Ishikawa (cell line): ENCODE results near the gene CTNND2.

Source experiments
- CEBPB ChIP-seq: IDR thresholded peaks from 2 replicates; pipeline ENCODE4 v1.6.1; 2012
- CREB1 ChIP-seq: IDR thresholded peaks from 2 replicates; pipeline ENCODE4 v1.6.1; 2012; ENCODE audit warnings: low read depth
- EGR1 ChIP-seq: IDR thresholded peaks from 2 replicates; pipeline ENCODE4 v1.6.1; 2012
- EP300 ChIP-seq: IDR thresholded peaks from 2 replicates; pipeline ENCODE4 v1.6.1; 2012; ENCODE audit warnings: borderline replicate concordance
- MAX ChIP-seq: IDR thresholded peaks from 2 replicates; pipeline ENCODE4 v1.6.1; 2012
- NFIC ChIP-seq: IDR thresholded peaks from 2 replicates; pipeline ENCODE4 v1.6.1; 2012
- RAD21 ChIP-seq: IDR thresholded peaks from 2 replicates; pipeline ENCODE4 v1.6.1; 2012; ENCODE audit warnings: low read depth
- TAF1 ChIP-seq: IDR thresholded peaks from 2 replicates; pipeline ENCODE4 v1.6.1; 2012; ENCODE audit warnings: low read depth, mild to moderate bottlenecking
- TCF12 ChIP-seq: IDR thresholded peaks from 2 replicates; pipeline ENCODE4 v1.6.1; 2012; ENCODE audit warnings: low read depth
- TEAD4 ChIP-seq: IDR thresholded peaks from 2 replicates; pipeline ENCODE4 v1.6.1; 2012
- YY1 ChIP-seq: IDR thresholded peaks from 2 replicates; pipeline ENCODE4 v1.6.1; 2012; ENCODE audit warnings: low read depth
- ZBTB7A ChIP-seq: IDR thresholded peaks from 2 replicates; pipeline ENCODE4 v1.6.1; 2012; ENCODE audit warnings: low read depth
- TF ChIP-seq, protein P1 (sequence below): IDR thresholded peaks from 2 replicates; pipeline ENCODE4 v1.6.1; 2012; ENCODE audit warnings: low read depth, mild to moderate bottlenecking
- TF ChIP-seq, protein P2 (sequence below): IDR thresholded peaks from 2 replicates; pipeline ENCODE4 v1.6.1; 2012

CTNND2 gene

DNA sequence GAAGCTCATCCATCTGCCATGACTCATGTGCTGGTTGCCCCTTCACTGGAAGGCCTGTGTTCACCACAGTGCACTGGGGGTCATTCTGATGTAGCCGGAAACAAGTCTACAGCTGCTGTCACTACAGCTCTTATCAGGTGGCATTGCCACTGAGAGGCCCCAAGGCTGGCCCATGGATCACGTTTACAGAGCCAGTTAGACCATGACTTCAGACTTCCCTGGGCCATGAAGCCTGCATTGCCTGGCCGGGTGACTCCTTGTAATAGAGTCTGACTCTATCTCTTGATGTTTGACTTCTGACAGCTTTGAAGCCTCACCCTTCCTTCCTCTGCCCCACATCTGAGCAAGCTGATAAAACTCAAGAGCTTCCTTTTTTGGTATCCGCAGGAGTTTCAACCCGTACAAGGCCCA, 669.7 kb downstream of the CTNND2 start:
- TF ChIP-seq EGR1 = no peak
- TF ChIP-seq TAF1 = no peak
- TF ChIP-seq NFIC = no peak
- no peak for TF ChIP-seq CREB1
- TF ChIP-seq, protein P1, sequence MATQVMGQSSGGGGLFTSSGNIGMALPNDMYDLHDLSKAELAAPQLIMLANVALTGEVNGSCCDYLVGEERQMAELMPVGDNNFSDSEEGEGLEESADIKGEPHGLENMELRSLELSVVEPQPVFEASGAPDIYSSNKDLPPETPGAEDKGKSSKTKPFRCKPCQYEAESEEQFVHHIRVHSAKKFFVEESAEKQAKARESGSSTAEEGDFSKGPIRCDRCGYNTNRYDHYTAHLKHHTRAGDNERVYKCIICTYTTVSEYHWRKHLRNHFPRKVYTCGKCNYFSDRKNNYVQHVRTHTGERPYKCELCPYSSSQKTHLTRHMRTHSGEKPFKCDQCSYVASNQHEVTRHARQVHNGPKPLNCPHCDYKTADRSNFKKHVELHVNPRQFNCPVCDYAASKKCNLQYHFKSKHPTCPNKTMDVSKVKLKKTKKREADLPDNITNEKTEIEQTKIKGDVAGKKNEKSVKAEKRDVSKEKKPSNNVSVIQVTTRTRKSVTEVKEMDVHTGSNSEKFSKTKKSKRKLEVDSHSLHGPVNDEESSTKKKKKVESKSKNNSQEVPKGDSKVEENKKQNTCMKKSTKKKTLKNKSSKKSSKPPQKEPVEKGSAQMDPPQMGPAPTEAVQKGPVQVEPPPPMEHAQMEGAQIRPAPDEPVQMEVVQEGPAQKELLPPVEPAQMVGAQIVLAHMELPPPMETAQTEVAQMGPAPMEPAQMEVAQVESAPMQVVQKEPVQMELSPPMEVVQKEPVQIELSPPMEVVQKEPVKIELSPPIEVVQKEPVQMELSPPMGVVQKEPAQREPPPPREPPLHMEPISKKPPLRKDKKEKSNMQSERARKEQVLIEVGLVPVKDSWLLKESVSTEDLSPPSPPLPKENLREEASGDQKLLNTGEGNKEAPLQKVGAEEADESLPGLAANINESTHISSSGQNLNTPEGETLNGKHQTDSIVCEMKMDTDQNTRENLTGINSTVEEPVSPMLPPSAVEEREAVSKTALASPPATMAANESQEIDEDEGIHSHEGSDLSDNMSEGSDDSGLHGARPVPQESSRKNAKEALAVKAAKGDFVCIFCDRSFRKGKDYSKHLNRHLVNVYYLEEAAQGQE = no peak
- TF ChIP-seq TEAD4 = no peak
- TF ChIP-seq RAD21 = no peak
- TF ChIP-seq, protein P2, sequence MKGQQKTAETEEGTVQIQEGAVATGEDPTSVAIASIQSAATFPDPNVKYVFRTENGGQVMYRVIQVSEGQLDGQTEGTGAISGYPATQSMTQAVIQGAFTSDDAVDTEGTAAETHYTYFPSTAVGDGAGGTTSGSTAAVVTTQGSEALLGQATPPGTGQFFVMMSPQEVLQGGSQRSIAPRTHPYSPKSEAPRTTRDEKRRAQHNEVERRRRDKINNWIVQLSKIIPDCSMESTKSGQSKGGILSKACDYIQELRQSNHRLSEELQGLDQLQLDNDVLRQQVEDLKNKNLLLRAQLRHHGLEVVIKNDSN = no peak
- no peak for TF ChIP-seq ZBTB7A
- TF ChIP-seq YY1 = no peak
- no peak for TF ChIP-seq EP300

DNA sequence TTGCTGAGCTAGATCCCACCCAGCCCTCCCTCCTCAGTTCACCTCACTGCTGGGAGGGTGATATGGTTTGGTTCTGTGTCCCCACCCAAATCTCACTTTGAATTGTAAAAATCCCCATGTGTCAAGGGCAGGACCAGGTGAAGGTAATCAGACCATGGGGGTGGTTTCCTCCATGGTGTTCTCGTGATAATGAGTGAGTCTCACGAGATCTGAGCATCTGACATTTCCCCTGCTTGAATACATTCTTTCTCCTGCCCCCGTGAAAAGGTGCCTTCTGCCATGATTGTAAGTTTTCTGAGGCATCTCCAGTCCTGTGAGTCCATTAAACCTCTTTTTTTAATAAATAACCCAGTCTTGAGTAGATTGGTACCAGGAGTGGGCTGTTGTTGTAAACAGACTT, 673.4 kb downstream of the CTNND2 start:
- no peak for TF ChIP-seq MAX
- TF ChIP-seq, protein P1 = no peak
- TF ChIP-seq RAD21 = no peak
- no peak for TF ChIP-seq EGR1
- TF ChIP-seq YY1 = no peak
- no peak for TF ChIP-seq EP300
- no peak for TF ChIP-seq CREB1
- no peak for TF ChIP-seq TAF1
- no peak for TF ChIP-seq ZBTB7A
- TF ChIP-seq, protein P2 = no peak
- no peak for TF ChIP-seq TCF12
- no peak for TF ChIP-seq NFIC
- no peak for TF ChIP-seq TEAD4
- no peak for TF ChIP-seq CEBPB

- TF ChIP-seq TEAD4 (no peak), MAX (no peak), TCF12 (no peak), ZBTB7A (no peak), YY1 (no peak), EGR1 (no peak), EP300 (no peak), NFIC (no peak)
- TF ChIP-seq, protein P1 = no peak
Observed at GRCh38 chr5:11227064-11227463, 677.2 kb downstream of the CTNND2 start.

DNA sequence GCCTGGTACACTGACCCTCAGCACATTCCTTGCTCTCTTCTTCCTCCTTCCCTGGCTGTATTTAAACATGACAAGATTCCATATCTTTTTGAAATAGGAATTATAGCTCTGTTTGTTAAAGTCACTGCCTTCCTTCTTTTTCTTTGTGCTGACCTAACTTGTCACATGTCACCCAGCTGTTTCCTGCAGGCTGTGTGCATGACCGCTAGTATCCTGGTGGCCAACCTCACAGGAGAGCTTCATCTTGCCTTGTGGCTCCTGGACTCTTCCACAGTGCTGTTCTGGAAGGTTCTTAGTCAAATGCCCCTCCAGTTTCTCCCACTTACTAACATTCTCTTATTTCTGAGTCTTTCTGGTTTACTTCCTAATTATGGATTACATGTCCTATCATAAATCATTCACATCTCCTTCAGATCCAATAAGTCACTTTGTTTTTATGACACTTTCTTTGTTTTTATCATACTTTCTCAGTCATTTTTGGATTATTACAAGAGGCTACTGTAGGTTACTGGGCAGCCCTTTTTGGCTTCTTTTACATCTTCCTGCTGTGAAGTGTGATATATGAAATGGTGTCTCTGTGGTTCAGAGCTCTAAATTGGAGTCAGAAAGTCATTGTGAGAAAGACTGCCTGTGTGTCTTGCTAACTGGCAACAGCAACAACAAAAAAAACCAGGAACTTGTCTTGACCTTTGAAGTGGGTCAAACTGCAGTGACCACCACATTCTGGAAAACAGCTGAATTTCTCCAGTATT, 679.6 kb downstream of the CTNND2 start:
- TF ChIP-seq NFIC = no peak
- no peak for TF ChIP-seq CREB1
- no peak for TF ChIP-seq YY1
- TF ChIP-seq, protein P1 = no peak
- no peak for TF ChIP-seq TEAD4
- no peak for TF ChIP-seq ZBTB7A
- TF ChIP-seq TAF1 = no peak
- no peak for TF ChIP-seq CEBPB
- no peak for TF ChIP-seq EGR1
